ENCODE data around the gene UNC45B. TPM values are rescaled to one million over a fixed set of nuclear protein-coding genes. Genes with fewer than 3 reads are reported as not detected.

UNC45B gene
- total and polyA plus RNA-seq, 2 donors (not counting 3 experiments of a cell fraction or from before 2014, with no cell fraction given) = not detected

DNA sequence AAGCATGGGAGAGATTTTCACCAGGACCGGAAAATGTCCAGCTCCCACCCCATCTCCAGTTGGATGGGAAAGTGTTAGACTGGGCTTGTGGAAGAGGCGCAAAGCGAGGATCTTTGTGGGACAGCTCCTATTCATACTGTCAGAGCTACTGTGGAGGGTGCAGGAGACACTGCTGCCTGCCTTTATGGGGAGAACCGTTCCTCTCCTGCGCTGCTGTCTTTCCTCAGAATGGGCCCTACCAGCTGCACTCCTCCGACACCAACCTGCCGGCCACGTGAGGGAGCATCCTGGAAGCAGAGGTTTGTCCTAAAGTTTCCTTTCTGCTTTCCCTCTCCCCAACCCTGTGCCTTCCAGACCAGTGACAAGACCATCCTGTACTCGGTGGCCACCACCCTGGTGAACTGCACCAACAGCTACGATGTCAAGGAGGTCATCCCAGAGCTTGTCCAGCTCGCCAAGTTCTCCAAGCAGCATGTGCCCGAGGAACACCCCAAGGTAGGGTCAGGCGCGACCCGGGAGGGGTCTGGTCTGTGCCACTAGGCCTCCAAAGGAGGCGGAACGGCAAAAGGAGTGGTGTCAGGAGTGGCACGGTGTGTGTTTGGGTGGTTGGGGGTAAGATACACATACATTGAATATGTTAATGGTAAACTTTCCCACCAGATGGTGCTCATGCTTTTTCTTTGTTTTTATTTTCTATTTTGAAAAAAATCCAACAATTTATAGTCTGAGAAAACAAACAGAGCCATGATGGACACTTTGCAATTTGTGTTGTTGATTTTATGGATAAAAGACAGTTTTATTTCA lies 23.6 kb downstream of the UNC45B start:
- ChIA-PET POLR2A (no interaction called here), CTCF (interaction anchor here (0.6 to 5.9 kb wide), 15 partner anchors 8 to 576 kb away, joined by 3 to 186 read pairs (median 4); partner anchors contain the start of genes PEX12, SLFN12L and SLFN5)
- FAIRE-seq = peak; percentile 81
- Histone ChIP-seq H2AFZ (ENCODE audit: low read depth, low read length) (no peak overlapping the region), H3K4me3 (replicated peaks in 1 of 3; ENCODE audit: insufficient read depth in 1 of 3, low read depth in 1 of 3, low read length in 3 of 3) (no peak overlapping the region), H3K79me2 (ENCODE audit: control insufficient read depth, insufficient read depth, low read length) (no peaks in the 10 kb centered on the region), H3K36me3 (ENCODE audit: control insufficient read depth in 2 of 2, extremely low read depth in 1 of 2, insufficient read depth in 2 of 2, low read length in 2 of 2) (no peaks in the 10 kb centered on the region), H4K20me1 (replicated peaks; ENCODE audit: control insufficient read depth, extremely low read depth, insufficient read depth, low read length) (no peaks in the 10 kb centered on the region), H3K4me1 (ENCODE audit: control insufficient read depth, extremely low read depth, insufficient read depth, low read length) (no peaks in the 10 kb centered on the region), H3K9me1 (replicated peaks; ENCODE audit: control insufficient read depth, extremely low read depth, insufficient read depth, low read length) (no peaks in the 10 kb centered on the region), H3K4me2 (ENCODE audit: insufficient read depth, low read length) (no peak overlapping the region), H3K9me3 (replicated peaks; ENCODE audit: control insufficient read depth, insufficient read depth, low read length) (no peaks in the 10 kb centered on the region), H3K27ac (ENCODE audit: insufficient read depth, low read depth, low read length) (no peak overlapping the region), H3K9ac (replicated peaks; ENCODE audit: extremely low read depth, insufficient read depth, low read length) (no peak overlapping the region), H3K27me3 (ENCODE audit: control insufficient read depth in 2 of 2, insufficient read depth in 2 of 2, low read length in 2 of 2) (peaks cover 0 to 3% of the 10 kb centered on the region in 2 experiments)
- DNase-seq (ENCODE audit: low read depth, low spot score) = peak; percentile 53
- TF ChIP-seq POLR2AphosphoS5 (IDR thresholded peaks at IDR 0.05; ENCODE audit: insufficient read depth, low read depth, low read length) (no peak), JUN (IDR thresholded peaks at IDR 0.05; ENCODE audit: borderline replicate concordance, insufficient read depth, insufficient read length, low read depth) (no peak), POLR2A (IDR thresholded peaks at IDR 0.05; ENCODE audit: low read depth, low read length) (no peak), MYC (IDR thresholded peaks at IDR 0.05; ENCODE audit: low read depth, low read length) (no peak), GATA2 (IDR thresholded peaks at IDR 0.05; ENCODE audit: insufficient read depth, insufficient read length, low read depth, low read length) (no peak), EZH2 (IDR thresholded peaks at IDR 0.05; ENCODE audit: borderline replicate concordance, low read depth, low read length, severe bottlenecking) (no peak), FOS (IDR thresholded peaks at IDR 0.05; ENCODE audit: borderline replicate concordance, insufficient read depth, low read length) (no peak)
- TF ChIP-seq, protein P1, sequence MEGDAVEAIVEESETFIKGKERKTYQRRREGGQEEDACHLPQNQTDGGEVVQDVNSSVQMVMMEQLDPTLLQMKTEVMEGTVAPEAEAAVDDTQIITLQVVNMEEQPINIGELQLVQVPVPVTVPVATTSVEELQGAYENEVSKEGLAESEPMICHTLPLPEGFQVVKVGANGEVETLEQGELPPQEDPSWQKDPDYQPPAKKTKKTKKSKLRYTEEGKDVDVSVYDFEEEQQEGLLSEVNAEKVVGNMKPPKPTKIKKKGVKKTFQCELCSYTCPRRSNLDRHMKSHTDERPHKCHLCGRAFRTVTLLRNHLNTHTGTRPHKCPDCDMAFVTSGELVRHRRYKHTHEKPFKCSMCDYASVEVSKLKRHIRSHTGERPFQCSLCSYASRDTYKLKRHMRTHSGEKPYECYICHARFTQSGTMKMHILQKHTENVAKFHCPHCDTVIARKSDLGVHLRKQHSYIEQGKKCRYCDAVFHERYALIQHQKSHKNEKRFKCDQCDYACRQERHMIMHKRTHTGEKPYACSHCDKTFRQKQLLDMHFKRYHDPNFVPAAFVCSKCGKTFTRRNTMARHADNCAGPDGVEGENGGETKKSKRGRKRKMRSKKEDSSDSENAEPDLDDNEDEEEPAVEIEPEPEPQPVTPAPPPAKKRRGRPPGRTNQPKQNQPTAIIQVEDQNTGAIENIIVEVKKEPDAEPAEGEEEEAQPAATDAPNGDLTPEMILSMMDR (IDR thresholded peaks at IDR 0.05; ENCODE audit: extremely low read depth in 1 of 2, insufficient read depth in 1 of 2, low read depth in 1 of 2, low read length in 2 of 2) = no peak
- TF ChIP-seq, protein P2, sequence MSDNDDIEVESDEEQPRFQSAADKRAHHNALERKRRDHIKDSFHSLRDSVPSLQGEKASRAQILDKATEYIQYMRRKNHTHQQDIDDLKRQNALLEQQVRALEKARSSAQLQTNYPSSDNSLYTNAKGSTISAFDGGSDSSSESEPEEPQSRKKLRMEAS (IDR thresholded peaks at IDR 0.05; ENCODE audit: insufficient read depth, insufficient read length) = no peak
- intact Hi-C loops (cut with micrococcal nuclease) = loop anchor here (1.0 to 10.0 kb wide), 6 partner anchors 71 to 576 kb away; partner anchors contain the start of genes SLFN12 and SLFN5
- dilution Hi-C loops (cut with MboI; ENCODE audit: extremely low pct_ligation_motif_present, low sequenced_read_pairs) = no loop called here
- no TSS peak for BruUV-seq (replicated peaks)

Measured in endothelial cell of umbilical vein (primary cell).